ENCODE results near the gene LRAT. TPM values are rescaled to one million over a fixed set of nuclear protein-coding genes. Genes with fewer than 3 reads are reported as not detected.

LRAT gene
- total and polyA plus RNA-seq, 2 of the 13 experiments (the other 11 are each of a cell fraction or from before 2014, with no cell fraction given): 0.11 TPM; not detected in 1

DNA sequence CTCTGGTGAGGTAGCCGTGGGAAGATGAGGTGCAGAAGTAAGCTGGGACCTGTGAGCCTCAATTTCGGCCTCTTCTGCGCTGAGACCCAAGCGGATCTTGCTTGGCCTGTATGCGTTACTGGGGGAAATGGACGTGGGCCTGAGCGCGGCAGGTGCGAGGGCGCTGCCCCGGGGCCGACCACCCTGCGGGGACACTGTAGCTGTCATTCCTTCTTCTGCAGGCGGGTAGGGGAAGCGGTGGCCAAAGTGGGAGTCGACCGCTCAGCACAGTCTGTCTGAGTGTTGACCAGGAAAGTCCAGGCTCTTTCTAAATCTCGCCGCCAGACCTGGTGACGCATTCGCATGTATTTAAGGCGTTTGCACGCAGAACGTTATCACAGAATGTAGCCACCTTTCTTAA is 3.3 kb upstream of the LRAT start:
- in situ Hi-C loops (cut with HindIII; ENCODE audit: extremely low pct_ligation_motif_present, low pct_unique_long_range_greater_than_20kb): no loop called here
- H3K27ac ChIP-seq (ENCODE audit: extremely low read length, insufficient read depth, low read length): no peak overlapping the region
- no peak overlapping the region for H2AFZ ChIP-seq (ENCODE audit: low read length)
- H4K20me1 ChIP-seq (ENCODE audit: insufficient read depth, low read length): no peaks in the 10 kb centered on the region
- H3K27me3 ChIP-seq (ENCODE audit: control insufficient read depth in 1 of 2, insufficient read depth in 2 of 2, low read length in 2 of 2): peaks cover 3 to 12% of the 10 kb centered on the region in 2 experiments; a peak in 3 of 5 replicates
- H3K36me3 ChIP-seq (replicated peaks in 1 of 2; ENCODE audit: control insufficient read depth in 1 of 2, insufficient read depth in 2 of 2, low read length in 2 of 2): no peaks in the 10 kb centered on the region
- intact Hi-C loops (cut with micrococcal nuclease; ENCODE audit: unreplicated experiment): no loop called here
- H3K9ac ChIP-seq (ENCODE audit: insufficient read depth, low read depth, low read length): no peak overlapping the region
- 76% methylated on average over 5 of the region's 24 CpGs for WGBS (ENCODE audit: low lambda C conversion rate)
- POLR2A ChIA-PET: no interaction called here
- ATAC-seq (no peak), FAIRE-seq (no peak), DNase-seq (ENCODE audit: low spot score) (no peak)
- H3K4me2 ChIP-seq (ENCODE audit: low read depth, low read length): no peak overlapping the region
- H3K4me3 ChIP-seq (replicated peaks in 1 of 3; ENCODE audit: insufficient read depth in 1 of 3, low read depth in 2 of 3, low read length in 3 of 3): no peak overlapping the region
- no peaks in the 10 kb centered on the region for H3K9me3 ChIP-seq (ENCODE audit: low read length)
- CTCF ChIA-PET (ENCODE audit: low intra/inter-chr PET ratio, low total read pairs): no interaction called here
- BruUV-seq (replicated peaks): no TSS peak
- H3K79me2 ChIP-seq (ENCODE audit: insufficient read depth, low read length): no peaks in the 10 kb centered on the region
- H3K4me1 ChIP-seq (ENCODE audit: insufficient read depth, low read length): no peaks in the 10 kb centered on the region
- TF ChIP-seq ATF7 (IDR thresholded peaks at IDR 0.05): no peak
- no peak for TF ChIP-seq ATF7 (CRISPR knock-in tag; IDR thresholded peaks at IDR 0.05)
- no peak for TF ChIP-seq BHLHE40 (IDR thresholded peaks at IDR 0.05; ENCODE audit: low read length)
- TF ChIP-seq, protein P1, sequence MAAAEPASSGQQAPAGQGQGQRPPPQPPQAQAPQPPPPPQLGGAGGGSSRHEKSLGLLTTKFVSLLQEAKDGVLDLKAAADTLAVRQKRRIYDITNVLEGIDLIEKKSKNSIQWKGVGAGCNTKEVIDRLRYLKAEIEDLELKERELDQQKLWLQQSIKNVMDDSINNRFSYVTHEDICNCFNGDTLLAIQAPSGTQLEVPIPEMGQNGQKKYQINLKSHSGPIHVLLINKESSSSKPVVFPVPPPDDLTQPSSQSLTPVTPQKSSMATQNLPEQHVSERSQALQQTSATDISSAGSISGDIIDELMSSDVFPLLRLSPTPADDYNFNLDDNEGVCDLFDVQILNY (CRISPR knock-in tag; conservative IDR thresholded peaks at IDR 0.05): no peak
- TF ChIP-seq, protein P2, sequence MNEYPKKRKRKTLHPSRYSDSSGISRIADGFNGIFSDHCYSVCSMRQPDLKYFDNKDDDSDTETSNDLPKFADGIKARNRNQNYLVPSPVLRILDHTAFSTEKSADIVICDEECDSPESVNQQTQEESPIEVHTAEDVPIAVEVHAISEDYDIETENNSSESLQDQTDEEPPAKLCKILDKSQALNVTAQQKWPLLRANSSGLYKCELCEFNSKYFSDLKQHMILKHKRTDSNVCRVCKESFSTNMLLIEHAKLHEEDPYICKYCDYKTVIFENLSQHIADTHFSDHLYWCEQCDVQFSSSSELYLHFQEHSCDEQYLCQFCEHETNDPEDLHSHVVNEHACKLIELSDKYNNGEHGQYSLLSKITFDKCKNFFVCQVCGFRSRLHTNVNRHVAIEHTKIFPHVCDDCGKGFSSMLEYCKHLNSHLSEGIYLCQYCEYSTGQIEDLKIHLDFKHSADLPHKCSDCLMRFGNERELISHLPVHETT (CRISPR knock-in tag; conservative IDR thresholded peaks at IDR 0.05): no peak
- TF ChIP-seq ZSCAN9 (CRISPR knock-in tag; IDR thresholded peaks at IDR 0.05; ENCODE audit: borderline replicate concordance): no peak
- no peak for TF ChIP-seq CREM (IDR thresholded peaks at IDR 0.05)
- no peak for TF ChIP-seq CREM (CRISPR knock-in tag; IDR thresholded peaks at IDR 0.05)
- no peak for TF ChIP-seq ZNF556 (CRISPR knock-in tag; IDR thresholded peaks at IDR 0.05; ENCODE audit: borderline replicate concordance)
- TF ChIP-seq ZKSCAN1 (IDR thresholded peaks at IDR 0.05; ENCODE audit: low read length): no peak
- TF ChIP-seq NFYB (CRISPR knock-in tag; IDR thresholded peaks at IDR 0.05): no peak
- TF ChIP-seq, protein P3, sequence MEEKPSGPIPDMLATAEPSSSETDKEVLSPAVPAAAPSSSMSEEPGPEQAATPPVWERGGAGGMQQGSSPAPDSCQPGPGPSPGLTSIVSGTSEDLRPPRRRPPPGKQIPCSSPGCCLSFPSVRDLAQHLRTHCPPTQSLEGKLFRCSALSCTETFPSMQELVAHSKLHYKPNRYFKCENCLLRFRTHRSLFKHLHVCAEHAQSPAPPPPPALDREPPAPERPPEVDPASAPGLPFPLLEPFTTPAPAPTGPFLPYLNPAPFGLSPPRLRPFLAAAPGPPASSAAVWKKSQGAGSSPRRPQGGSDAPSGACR (CRISPR knock-in tag; IDR thresholded peaks at IDR 0.05): no peak
- TF ChIP-seq JDP2 (CRISPR knock-in tag; IDR thresholded peaks at IDR 0.05; ENCODE audit: borderline replicate concordance): no peak
- no peak for TF ChIP-seq NRL (CRISPR knock-in tag; IDR thresholded peaks at IDR 0.05; ENCODE audit: borderline replicate concordance)
- TF ChIP-seq BCL6 (CRISPR knock-in tag; IDR thresholded peaks at IDR 0.05): no peak
- TF ChIP-seq CAMTA2 (CRISPR knock-in tag; IDR thresholded peaks at IDR 0.05; ENCODE audit: borderline replicate concordance): no peak
- no peak for TF ChIP-seq MAZ (IDR thresholded peaks at IDR 0.05; ENCODE audit: borderline replicate concordance, low read depth, low read length)
- no peak for TF ChIP-seq MAZ (CRISPR knock-in tag; IDR thresholded peaks at IDR 0.05; ENCODE audit: low read depth)
- no peak for TF ChIP-seq CENPT (CRISPR knock-in tag; IDR thresholded peaks at IDR 0.05; ENCODE audit: low read depth)
- TF ChIP-seq YEATS2 (CRISPR knock-in tag; IDR thresholded peaks at IDR 0.05; ENCODE audit: borderline replicate concordance): no peak
- TF ChIP-seq SRY (CRISPR knock-in tag; IDR thresholded peaks at IDR 0.05): no peak

All from HepG2 (cell line).